ENCODE measurements around the gene VPS35L. TPM values are rescaled to one million over a fixed set of nuclear protein-coding genes. Genes with fewer than 3 reads are reported as not detected.
"Not testable (repeated sequence)": the region's sequence is repeated elsewhere in the genome, so short reads cannot be mapped to it uniquely, and the experiment has no call there.

VPS35L gene
- total and polyA plus RNA-seq, 2 of the 13 experiments (the other 11 are each of a cell fraction or from before 2014, with no cell fraction given), result 1.4 to 1.6 TPM

DNA sequence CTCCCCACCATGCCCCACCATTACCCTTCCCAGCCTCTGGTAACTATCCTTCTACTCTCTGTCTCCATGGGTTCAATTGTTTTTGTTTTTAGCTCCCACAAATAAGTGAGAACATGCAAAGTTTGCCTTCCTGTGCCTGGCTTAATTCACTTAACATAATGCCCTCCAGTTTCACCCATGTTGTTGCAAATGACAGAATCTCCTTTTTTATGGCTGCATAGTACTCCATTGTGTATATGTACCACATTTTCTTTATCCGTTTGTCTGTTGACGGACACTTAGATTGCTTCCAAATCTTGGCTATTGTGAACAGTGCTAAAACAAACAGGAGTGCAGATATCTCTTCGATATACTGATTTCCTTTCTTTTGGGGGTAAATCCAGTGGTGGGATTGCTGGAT is 109.8 kb downstream of the VPS35L start:
- H3K4me3 ChIP-seq (replicated peaks in 1 of 3; ENCODE audit: insufficient read depth in 1 of 3, low read depth in 2 of 3, low read length in 3 of 3); FAIRE-seq; POLR2A ChIA-PET; H3K27me3 ChIP-seq (ENCODE audit: control insufficient read depth in 1 of 2, insufficient read depth in 2 of 2, low read length in 2 of 2); intact Hi-C loops (cut with micrococcal nuclease; ENCODE audit: unreplicated experiment); BruUV-seq (replicated peaks); CTCF ChIA-PET (ENCODE audit: low intra/inter-chr PET ratio, low total read pairs); H4K20me1 ChIP-seq (ENCODE audit: insufficient read depth, low read length); H3K36me3 ChIP-seq (replicated peaks in 1 of 2; ENCODE audit: control insufficient read depth in 1 of 2, insufficient read depth in 2 of 2, low read length in 2 of 2); ATAC-seq; H3K4me1 ChIP-seq (ENCODE audit: insufficient read depth, low read length); in situ Hi-C loops (cut with HindIII; ENCODE audit: extremely low pct_ligation_motif_present, low pct_unique_long_range_greater_than_20kb); DNase-seq (ENCODE audit: low spot score); H3K79me2 ChIP-seq (ENCODE audit: insufficient read depth, low read length); H3K4me2 ChIP-seq (ENCODE audit: low read depth, low read length); H2AFZ ChIP-seq (ENCODE audit: low read length); H3K9ac ChIP-seq (ENCODE audit: insufficient read depth, low read depth, low read length); H3K27ac ChIP-seq (ENCODE audit: extremely low read length, insufficient read depth, low read length): not testable (repeated sequence)
- peaks cover 18% of the 10 kb centered on the region for H3K9me3 ChIP-seq (ENCODE audit: low read length)
- WGBS (ENCODE audit: low lambda C conversion rate), result 78% methylated on average over 3 of the region's 3 CpGs
- TF ChIP-seq JUNB (CRISPR knock-in tag; IDR thresholded peaks at IDR 0.05; ENCODE audit: borderline replicate concordance), result 0 out of 2 replicates have a peak, but pooled peaks have one; percentile 11

DNA sequence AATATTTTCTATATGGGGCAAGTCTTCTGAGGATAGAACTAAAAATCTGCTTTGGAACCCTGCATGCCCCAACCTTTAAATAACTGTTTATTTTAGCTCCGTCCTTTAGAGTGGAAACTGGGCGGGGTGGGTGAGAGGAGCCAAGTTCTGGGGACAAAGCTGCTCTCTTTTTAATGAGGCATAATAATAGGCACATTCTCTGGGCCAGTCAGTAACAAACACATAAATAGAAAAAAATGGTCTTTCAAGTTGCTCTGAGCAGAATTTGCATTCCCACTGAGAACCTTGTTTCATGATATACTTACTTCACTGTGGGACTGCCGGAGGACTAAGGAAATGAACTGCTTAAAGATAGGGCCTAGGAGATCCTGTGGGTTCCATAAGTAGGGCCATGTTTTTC is 111.0 kb downstream of the VPS35L start:
- POLR2A ChIA-PET, result no interaction called here
- CTCF ChIA-PET (ENCODE audit: low intra/inter-chr PET ratio, low total read pairs), result no interaction called here
- intact Hi-C loops (cut with micrococcal nuclease; ENCODE audit: unreplicated experiment), result no loop called here
- H3K27me3 ChIP-seq (ENCODE audit: control insufficient read depth in 1 of 2, insufficient read depth in 2 of 2, low read length in 2 of 2), result no peaks in the 10 kb centered on the region
- no peak for DNase-seq (ENCODE audit: low spot score)
- BruUV-seq (replicated peaks), result no TSS peak
- TF ChIP-seq, protein P1, sequence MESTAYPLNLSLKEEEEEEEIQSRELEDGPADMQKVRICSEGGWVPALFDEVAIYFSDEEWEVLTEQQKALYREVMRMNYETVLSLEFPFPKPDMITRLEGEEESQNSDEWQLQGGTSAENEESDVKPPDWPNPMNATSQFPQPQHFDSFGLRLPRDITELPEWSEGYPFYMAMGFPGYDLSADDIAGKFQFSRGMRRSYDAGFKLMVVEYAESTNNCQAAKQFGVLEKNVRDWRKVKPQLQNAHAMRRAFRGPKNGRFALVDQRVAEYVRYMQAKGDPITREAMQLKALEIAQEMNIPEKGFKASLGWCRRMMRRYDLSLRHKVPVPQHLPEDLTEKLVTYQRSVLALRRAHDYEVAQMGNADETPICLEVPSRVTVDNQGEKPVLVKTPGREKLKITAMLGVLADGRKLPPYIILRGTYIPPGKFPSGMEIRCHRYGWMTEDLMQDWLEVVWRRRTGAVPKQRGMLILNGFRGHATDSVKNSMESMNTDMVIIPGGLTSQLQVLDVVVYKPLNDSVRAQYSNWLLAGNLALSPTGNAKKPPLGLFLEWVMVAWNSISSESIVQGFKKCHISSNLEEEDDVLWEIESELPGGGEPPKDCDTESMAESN (CRISPR knock-in tag; conservative IDR thresholded peaks at IDR 0.05), result no peak
- TF ChIP-seq PHF5A (CRISPR knock-in tag; IDR thresholded peaks at IDR 0.05; ENCODE audit: low read depth, unreplicated experiment) (no peak), ELF4 (CRISPR knock-in tag; IDR thresholded peaks at IDR 0.05; ENCODE audit: borderline replicate concordance) (no peak), ZNF446 (CRISPR knock-in tag; IDR thresholded peaks at IDR 0.05) (no peak)
- TF ChIP-seq, protein P2, sequence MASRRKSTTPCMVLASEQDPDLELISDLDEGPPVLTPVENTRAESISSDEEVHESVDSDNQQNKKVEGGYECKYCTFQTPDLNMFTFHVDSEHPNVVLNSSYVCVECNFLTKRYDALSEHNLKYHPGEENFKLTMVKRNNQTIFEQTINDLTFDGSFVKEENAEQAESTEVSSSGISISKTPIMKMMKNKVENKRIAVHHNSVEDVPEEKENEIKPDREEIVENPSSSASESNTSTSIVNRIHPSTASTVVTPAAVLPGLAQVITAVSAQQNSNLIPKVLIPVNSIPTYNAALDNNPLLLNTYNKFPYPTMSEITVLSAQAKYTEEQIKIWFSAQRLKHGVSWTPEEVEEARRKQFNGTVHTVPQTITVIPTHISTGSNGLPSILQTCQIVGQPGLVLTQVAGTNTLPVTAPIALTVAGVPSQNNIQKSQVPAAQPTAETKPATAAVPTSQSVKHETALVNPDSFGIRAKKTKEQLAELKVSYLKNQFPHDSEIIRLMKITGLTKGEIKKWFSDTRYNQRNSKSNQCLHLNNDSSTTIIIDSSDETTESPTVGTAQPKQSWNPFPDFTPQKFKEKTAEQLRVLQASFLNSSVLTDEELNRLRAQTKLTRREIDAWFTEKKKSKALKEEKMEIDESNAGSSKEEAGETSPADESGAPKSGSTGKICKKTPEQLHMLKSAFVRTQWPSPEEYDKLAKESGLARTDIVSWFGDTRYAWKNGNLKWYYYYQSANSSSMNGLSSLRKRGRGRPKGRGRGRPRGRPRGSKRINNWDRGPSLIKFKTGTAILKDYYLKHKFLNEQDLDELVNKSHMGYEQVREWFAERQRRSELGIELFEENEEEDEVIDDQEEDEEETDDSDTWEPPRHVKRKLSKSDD (CRISPR knock-in tag; IDR thresholded peaks at IDR 0.05; ENCODE audit: low read depth), result no peak
- ATAC-seq, result no peak
- no peaks in the 10 kb centered on the region for H3K36me3 ChIP-seq (replicated peaks in 1 of 2; ENCODE audit: control insufficient read depth in 1 of 2, insufficient read depth in 2 of 2, low read length in 2 of 2)
- H3K4me1 ChIP-seq (ENCODE audit: insufficient read depth, low read length), result no peaks in the 10 kb centered on the region
- H3K27ac ChIP-seq (ENCODE audit: extremely low read length, insufficient read depth, low read length), result no peak overlapping the region
- H3K9me3 ChIP-seq (ENCODE audit: low read length), result peaks cover 12% of the 10 kb centered on the region
- 54% methylated on average over 3 of the region's 3 CpGs for WGBS (ENCODE audit: low lambda C conversion rate)
- H3K9ac ChIP-seq (ENCODE audit: insufficient read depth, low read depth, low read length), result no peak overlapping the region
- no peak overlapping the region for H3K4me3 ChIP-seq (replicated peaks in 1 of 3; ENCODE audit: insufficient read depth in 1 of 3, low read depth in 2 of 3, low read length in 3 of 3)
- H4K20me1 ChIP-seq (ENCODE audit: insufficient read depth, low read length), result no peaks in the 10 kb centered on the region
- no peak for FAIRE-seq
- no peak overlapping the region for H2AFZ ChIP-seq (ENCODE audit: low read length)
- in situ Hi-C loops (cut with HindIII; ENCODE audit: extremely low pct_ligation_motif_present, low pct_unique_long_range_greater_than_20kb), result no loop called here
- no peaks in the 10 kb centered on the region for H3K79me2 ChIP-seq (ENCODE audit: insufficient read depth, low read length)
- H3K4me2 ChIP-seq (ENCODE audit: low read depth, low read length), result no peak overlapping the region

Data from HepG2 (cell line).